ENCODE measurements around the gene KIRREL3.

GRCh38 chr11:126782810-126783209, 217.8 kb downstream of the KIRREL3 start:
- TF ChIP-seq POLR2AphosphoS5 (IDR thresholded peaks at IDR 0.05; ENCODE audit: borderline replicate concordance, low read depth, low read length), result no peak
- TF ChIP-seq EZH2 (IDR thresholded peaks at IDR 0.05), result no peak

All from SK-N-MC (cell line).